Neuron (in vitro differentiated cells): ENCODE measurements around the gene NCS1.

Source experiments
- H2AFZ ChIP-seq: one replicate; pipeline ENCODE4 v1.6.1; 2013; ENCODE audit warnings: low read depth, mild to moderate bottlenecking, inconsistent platforms, low read length, moderate library complexity
- H3K27me3 ChIP-seq: one replicate; pipeline ENCODE4 v1.6.1; 2013; ENCODE audit warnings: low read length; ENCODE audit not compliant: insufficient read depth
- H3K36me3 ChIP-seq: one replicate; pipeline ENCODE4 v1.6.1; 2013; ENCODE audit warnings: low read length; ENCODE audit not compliant: insufficient read depth
- H3K4me1 ChIP-seq: one replicate; pipeline ENCODE4 v1.6.1; 2013; ENCODE audit warnings: low read length; ENCODE audit not compliant: insufficient read depth
- H3K4me3 ChIP-seq: 2 replicates; pipeline ENCODE4 v1.5.1; 2013; ENCODE audit warnings: mild to moderate bottlenecking, low read length, moderate library complexity
- H3K9me3 ChIP-seq: one replicate; pipeline ENCODE4 v1.6.1; 2013; ENCODE audit warnings: low read length

Gene NCS1

DNA sequence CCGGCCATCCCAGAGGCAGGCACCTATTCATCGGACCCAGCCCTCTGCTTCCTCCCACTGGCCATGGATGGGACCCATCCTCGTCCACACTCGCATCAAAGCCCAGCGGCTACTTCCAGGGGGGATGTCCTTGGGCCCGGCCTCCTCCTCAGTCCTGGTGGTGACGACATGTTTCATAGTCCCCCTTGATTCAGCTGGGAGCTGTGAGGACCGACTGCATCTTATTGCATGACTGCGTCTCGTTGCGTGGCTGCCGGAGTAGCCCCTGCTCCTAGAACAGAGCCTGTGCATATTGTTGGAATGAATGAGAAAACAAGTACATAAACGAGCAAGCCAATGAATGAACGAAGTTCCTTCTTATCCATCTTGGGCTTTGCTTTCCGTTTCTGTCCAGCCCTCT lies 12.8 kb downstream of the NCS1 start:
- Histone ChIP-seq H3K9me3 (no peaks in the 10 kb centered on the region), H2AFZ (no peak overlapping the region), H3K36me3 (no peaks in the 10 kb centered on the region), H3K4me3 (peak overlapping the region; percentile 31), H3K27me3 (no peaks in the 10 kb centered on the region), H3K4me1 (peaks cover 45% of the 10 kb centered on the region)

DNA sequence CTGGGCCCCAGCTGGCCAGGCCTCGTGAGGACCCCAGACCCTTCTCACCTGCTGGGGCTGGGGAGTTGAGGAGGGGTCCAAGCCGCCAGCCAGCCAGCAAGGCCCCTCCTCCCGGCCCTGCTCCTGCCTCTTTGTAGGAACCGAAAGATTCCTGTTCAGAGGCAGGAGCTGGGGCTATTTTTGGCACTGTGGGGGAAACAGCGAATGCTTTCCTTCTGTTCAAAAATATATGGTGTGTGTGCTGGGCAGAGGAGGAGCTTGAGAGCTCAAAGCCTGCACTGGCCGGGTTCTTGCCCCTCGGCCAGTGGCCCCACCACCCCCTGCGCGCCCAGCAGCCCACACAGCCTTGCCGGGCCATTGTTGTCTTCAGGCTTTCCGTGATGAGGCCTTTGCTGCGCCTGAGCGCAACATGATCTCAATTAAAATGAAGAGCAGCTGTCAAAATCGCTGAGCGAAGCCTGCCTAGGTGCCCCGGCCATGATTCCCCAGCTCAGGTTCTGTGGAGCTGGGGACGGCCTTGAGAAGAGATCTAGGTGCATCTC lies 13.4 kb downstream of the NCS1 start:
- Histone ChIP-seq H3K27me3 (no peaks in the 10 kb centered on the region), H3K4me1 (peaks cover 45% of the 10 kb centered on the region), H3K36me3 (no peaks in the 10 kb centered on the region), H3K9me3 (no peaks in the 10 kb centered on the region), H2AFZ (no peak overlapping the region), H3K4me3 (peak overlapping the region; percentile 31)

DNA sequence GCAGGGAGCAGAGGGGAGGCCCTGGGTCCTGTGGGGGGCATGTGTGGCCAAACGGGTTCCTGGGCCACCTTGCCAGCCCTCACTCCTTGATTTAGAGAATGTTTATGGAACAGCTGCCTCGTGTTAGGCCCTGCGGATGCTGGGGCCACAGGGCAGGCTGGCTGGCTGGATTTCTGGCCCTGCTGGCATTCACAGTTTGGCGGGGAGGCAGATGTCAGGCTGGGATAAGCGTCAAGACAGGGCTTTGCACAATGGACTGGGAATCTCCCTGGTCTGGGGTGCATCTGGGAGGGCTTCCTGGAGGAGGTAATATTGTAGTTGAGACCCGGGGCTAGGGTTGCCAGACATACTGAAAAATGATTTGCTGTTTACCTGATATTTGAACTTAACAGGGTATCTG lies 13.8 kb downstream of the NCS1 start:
- H3K4me1 ChIP-seq = peaks cover 45% of the 10 kb centered on the region
- H2AFZ ChIP-seq = no peak overlapping the region
- H3K9me3 ChIP-seq = no peaks in the 10 kb centered on the region
- H3K27me3 ChIP-seq = no peaks in the 10 kb centered on the region
- no peaks in the 10 kb centered on the region for H3K36me3 ChIP-seq
- H3K4me3 ChIP-seq = peak overlapping the region; percentile 31

DNA sequence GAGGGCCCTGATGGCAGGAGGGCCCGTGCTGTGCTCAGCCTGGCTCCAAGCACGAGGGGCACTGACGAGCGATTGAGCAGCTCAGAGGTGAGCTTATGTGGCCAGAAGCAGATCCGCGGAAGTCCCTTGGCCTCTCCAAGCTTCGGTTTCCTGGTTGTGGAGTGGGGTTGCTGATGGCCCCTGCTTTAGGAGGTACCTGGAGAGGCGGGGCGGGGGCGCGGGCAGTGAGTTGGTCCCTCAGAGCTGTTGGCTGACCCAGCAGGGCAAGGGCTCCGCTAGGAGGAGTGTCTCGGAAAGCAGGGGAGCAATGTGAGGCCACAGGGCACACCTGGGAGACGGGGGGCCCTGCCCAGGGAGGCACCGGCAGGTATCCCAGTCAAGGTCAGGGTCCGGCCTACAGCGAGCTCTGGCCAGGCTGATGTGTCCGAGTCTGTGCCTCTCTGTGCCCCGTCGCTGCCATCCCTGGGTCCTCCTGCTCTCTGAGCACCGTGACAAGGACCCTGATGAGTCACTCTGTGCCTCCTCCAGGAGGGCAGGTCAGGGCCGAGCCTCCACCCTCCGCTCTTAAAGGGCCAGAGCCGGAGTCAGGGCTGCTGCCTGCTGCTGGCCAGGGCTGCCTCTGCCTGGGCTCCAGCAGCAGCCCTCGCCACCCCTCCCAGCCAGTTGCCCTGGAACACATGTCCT lies 14.8 kb downstream of the NCS1 start:
- Histone ChIP-seq H3K27me3 (no peaks in the 10 kb centered on the region), H2AFZ (no peak overlapping the region), H3K9me3 (no peaks in the 10 kb centered on the region), H3K36me3 (no peaks in the 10 kb centered on the region), H3K4me1 (peaks cover 47% of the 10 kb centered on the region), H3K4me3 (no peak overlapping the region)

DNA sequence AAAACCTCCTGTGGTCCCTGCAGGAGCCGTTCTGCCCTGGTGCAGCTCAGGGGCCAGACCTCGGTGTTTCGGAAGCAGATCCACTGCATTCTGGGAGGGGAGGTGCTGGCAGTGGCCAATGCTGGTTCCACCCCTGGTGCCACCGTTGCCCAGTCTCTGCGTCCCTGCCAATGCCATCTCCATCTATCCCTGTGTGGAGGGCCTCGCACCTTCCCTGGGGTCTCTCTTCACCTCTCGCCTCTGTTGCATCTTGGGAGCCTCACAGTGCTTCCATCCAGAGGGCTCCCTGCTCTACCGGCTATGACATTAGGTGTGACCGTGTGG lies 15.3 kb downstream of the NCS1 start:
- H3K9me3 ChIP-seq = no peaks in the 10 kb centered on the region
- H3K4me3 ChIP-seq = no peak overlapping the region
- no peaks in the 10 kb centered on the region for H3K27me3 ChIP-seq
- H2AFZ ChIP-seq = no peak overlapping the region
- peaks cover 51% of the 10 kb centered on the region for H3K4me1 ChIP-seq
- H3K36me3 ChIP-seq = no peaks in the 10 kb centered on the region

DNA sequence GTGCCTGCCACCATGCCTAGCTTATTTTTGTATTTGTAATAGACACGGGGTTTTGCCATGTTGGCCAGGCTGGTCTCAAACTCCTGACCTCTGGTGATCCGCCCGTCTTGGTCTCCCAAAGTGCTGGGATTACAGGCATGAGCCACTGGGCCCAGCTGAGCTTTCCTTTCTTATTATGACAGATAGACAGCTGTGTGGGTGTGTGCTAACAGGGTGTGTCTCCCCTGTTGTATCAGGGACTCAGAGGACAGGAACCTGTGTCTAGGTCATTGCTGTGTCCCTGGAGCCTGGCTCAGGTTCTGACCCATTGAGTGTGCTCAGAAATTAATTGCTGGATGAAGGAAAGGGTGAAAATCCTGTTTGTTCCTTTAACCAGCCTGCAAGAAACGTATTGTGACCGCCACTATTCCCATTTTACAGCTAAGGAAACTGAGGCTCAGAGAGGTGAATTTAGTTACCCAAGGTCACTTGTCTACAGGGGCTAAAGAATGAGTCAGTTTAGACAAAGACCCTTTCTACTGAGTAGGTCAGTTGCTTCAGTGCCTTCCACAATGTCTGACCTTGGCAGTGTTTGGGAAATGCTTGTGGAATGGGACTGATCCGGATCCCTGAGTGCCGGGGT lies 16.8 kb downstream of the NCS1 start:
- Histone ChIP-seq H3K4me1 (peaks cover 53% of the 10 kb centered on the region), H3K9me3 (no peaks in the 10 kb centered on the region), H3K36me3 (no peaks in the 10 kb centered on the region), H3K4me3 (no peak overlapping the region), H3K27me3 (no peaks in the 10 kb centered on the region), H2AFZ (no peak overlapping the region)

DNA sequence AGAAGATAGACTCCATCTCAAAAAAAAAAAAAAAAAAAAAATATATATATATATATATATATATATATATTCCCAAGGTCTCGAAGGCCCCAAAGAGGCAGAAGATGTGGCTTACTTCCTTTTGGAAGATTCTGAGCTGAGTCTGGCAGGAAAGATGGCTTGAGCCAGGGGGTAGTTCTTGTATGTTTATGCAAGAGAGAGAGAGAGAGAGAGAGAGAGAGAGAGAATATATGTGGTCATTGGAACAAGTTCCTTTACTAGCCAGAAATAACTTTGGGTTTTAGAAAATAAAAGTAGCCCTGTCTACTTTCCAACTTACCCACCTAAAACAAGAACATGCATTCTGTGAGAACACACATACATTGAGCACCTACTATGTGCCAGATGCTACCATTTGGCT lies 17.6 kb downstream of the NCS1 start:
- H2AFZ ChIP-seq = no peak overlapping the region
- no peaks in the 10 kb centered on the region for H3K9me3 ChIP-seq
- no peaks in the 10 kb centered on the region for H3K27me3 ChIP-seq
- no peak overlapping the region for H3K4me3 ChIP-seq
- no peaks in the 10 kb centered on the region for H3K36me3 ChIP-seq
- peaks cover 55% of the 10 kb centered on the region for H3K4me1 ChIP-seq

DNA sequence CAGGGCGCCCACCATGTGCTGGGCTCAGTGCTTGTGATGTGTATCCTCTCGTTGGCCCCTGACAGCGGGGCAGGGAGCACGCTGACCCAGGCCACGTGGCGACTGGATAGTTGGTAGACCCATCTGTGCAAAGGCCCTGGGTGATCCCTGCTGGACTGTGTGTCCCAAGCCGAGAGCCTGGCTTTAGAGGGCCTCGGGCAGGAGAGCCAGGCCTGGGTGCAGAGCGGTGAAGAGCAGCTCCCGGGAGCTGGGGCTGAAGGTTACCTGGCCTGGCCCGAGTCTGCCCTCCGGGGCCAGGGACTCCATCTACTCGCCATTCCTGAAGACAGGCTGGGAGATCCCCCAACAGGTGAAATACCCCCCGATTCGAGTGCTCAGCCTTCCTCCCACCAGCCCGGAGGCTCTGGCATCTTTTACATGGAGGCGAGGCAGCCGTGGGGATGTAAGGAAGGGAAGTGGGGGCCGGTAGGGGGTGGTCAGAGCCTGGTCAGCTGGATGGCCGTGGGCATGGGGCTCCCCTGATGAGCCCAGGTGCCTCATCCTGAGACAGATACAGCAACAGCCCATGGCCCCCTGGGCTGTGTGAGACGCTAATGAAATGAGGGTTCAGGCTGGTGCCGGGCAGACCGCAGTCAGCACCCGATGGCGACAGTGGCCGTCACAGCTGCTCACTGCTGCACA lies 19.0 kb downstream of the NCS1 start:
- Histone ChIP-seq H2AFZ (no peak overlapping the region), H3K4me3 (no peak overlapping the region), H3K27me3 (no peaks in the 10 kb centered on the region), H3K4me1 (peaks cover 41% of the 10 kb centered on the region), H3K36me3 (no peaks in the 10 kb centered on the region), H3K9me3 (no peaks in the 10 kb centered on the region)

DNA sequence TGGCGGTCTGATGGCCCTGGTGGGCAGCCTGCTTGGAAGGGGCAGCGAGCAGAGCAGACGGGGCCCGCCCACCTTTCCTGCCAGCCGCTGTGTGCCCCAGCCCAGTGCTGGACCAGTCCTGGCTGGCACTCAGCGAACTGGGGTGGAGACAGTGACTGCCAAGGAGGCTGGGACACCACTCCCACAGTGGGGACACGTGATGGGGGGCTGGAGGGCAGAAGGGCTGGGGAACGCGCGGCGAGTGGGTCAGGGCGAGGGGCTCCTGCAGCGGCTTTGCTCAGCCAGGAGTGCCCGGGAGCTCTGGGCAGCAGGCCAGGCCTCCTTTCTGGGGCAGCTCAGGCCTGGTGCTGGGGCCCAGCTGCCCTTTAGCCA lies 19.5 kb downstream of the NCS1 start:
- Histone ChIP-seq H3K9me3 (no peaks in the 10 kb centered on the region), H3K27me3 (no peaks in the 10 kb centered on the region), H2AFZ (no peak overlapping the region), H3K36me3 (no peaks in the 10 kb centered on the region), H3K4me3 (no peak overlapping the region), H3K4me1 (peaks cover 36% of the 10 kb centered on the region)

DNA sequence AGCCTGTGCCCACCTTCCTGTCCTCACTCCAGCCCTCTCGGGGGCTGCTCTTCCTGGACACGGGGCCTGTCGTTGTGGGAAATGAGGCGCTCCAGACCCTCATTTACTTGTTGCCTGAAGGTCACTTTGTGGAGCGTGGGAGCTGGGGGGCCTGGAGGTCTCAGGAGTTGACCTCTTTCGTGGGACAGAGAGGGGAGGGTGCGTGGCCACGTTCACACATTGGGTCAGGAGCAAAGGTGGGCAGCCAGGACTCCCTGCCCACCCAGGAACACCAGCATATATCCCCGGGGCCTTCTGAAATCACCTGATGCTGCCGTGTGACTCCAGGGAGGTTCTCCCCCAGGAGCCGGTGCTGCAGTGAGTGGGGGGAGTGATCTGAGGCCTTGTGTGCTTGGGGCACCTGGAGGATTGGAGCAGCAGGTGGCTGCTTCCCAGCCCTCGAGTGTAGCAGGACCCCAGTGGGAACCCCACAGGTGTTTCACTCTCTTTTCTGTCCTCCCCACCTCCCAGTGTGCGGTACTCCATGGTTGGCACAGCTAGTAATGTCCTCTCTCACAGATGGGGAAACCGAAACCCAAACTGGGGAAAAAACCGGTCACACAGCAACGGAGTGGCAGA lies 20.3 kb downstream of the NCS1 start:
- Histone ChIP-seq H2AFZ (no peak overlapping the region), H3K4me1 (peaks cover 28% of the 10 kb centered on the region), H3K27me3 (no peaks in the 10 kb centered on the region), H3K36me3 (no peaks in the 10 kb centered on the region), H3K4me3 (no peak overlapping the region), H3K9me3 (no peaks in the 10 kb centered on the region)

DNA sequence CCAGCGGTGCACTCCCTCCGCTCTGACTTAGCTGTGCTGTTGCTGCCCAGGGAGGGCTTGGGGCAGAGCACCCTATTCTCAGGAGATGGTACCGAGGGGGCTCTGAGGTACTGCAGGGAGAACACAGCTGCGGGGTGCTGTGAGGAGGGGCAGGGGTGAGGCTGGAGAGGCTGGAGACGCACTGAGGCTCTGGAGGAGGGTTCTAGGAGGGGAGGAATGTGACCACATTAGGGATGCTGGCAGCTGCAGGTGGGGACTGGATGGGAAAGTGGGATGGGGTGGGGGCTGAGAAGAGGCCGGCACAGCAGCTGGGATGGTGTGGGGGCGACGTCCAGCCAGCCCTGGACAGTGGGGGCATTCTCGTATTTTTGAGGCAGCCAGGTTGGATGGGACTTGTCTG lies 20.9 kb downstream of the NCS1 start:
- Histone ChIP-seq H3K9me3 (no peaks in the 10 kb centered on the region), H2AFZ (no peak overlapping the region), H3K4me3 (no peak overlapping the region), H3K36me3 (no peaks in the 10 kb centered on the region), H3K4me1 (peaks cover 22% of the 10 kb centered on the region), H3K27me3 (no peaks in the 10 kb centered on the region)

DNA sequence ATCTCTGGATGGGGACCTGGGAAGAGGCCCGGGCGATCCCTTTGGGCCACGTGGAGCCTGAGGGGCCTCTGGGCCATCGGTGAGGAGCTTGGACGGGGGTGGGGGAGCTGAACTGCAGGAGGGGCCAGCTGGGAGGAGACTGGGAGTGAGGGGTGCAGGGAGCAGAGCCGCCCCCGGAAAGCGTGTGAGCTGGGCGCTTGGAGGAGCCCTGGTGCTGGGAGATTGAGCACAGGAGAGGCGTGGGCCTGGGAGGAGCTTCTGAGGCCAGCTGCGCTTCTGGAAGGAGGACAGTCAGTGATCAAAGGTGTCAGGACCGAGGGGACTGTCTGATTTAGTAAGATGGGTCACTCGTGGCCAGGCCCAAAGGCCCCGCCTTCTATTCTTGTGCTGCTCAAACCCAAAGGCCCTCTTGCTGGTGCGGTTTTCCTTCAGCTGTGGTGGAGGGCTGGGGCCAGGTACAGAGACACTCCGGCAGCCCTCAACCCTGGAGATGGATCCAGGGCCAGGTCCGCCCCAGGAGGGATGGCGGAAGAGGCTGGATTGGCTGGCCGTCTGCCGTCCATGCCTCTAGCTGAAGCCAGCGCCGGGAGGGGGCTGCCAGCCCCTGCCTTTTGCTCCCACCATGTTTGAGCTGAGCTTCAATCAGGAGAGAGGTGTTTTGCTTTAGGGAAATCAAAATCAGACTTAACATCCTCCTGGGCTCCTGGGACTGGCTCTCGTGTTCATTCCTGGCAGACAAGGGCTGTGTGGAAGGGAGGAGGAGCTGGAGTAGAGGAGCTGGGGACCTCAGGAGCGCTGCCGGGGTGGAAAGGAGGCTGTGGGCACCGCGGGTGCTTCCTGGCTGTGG lies 21.6 kb downstream of the NCS1 start:
- H3K4me3 ChIP-seq = no peak overlapping the region
- H3K4me1 ChIP-seq = peaks cover 22% of the 10 kb centered on the region
- no peak overlapping the region for H2AFZ ChIP-seq

More for the DNA sequence above, 21.6 kb downstream of the NCS1 start:
- no peaks in the 10 kb centered on the region for H3K9me3 ChIP-seq
- no peaks in the 10 kb centered on the region for H3K27me3 ChIP-seq
- H3K36me3 ChIP-seq = no peaks in the 10 kb centered on the region
